Astrocyte (in vitro differentiated cells and primary cell): Measurements from ENCODE around the gene PLA2G6. TPM values are rescaled to one million over a fixed set of nuclear protein-coding genes. Genes with fewer than 3 reads are reported as not detected.

Experiments
- DNase-seq: peaks from one replicate; pipeline ENCODE4 v3.0.0-alpha.2; 2010; ENCODE audit warnings: low read depth
- FAIRE-seq: peaks from 2 replicates; lab custom pipeline; 2011; peaks lifted over from hg19 to GRCh38; lab: Jason Lieb, UNC
- H2AFZ ChIP-seq: 2 replicates; pipeline ENCODE4 v1.6.0; 2012; ENCODE audit warnings: low read depth, low read length, inconsistent platforms
- H3K27ac ChIP-seq: 2 replicates; pipeline ENCODE4 v1.5.1; 2011; ENCODE audit warnings: low read depth, low read length, inconsistent platforms
- H3K27me3 ChIP-seq: 2 replicates; pipeline ENCODE4 v1.6.0; 2011; ENCODE audit warnings: low read length, inconsistent platforms; ENCODE audit not compliant: insufficient read depth
- H3K36me3 ChIP-seq: 2 replicates; pipeline ENCODE4 v1.5.1; 2011; ENCODE audit warnings: low read length, inconsistent platforms; ENCODE audit not compliant: insufficient read depth
- H3K4me1 ChIP-seq: 2 replicates; pipeline ENCODE4 v1.5.1; 2011; ENCODE audit warnings: low read length, inconsistent platforms; ENCODE audit not compliant: insufficient read depth
- H3K4me2 ChIP-seq: 2 replicates; pipeline ENCODE4 v1.6.0; 2012; ENCODE audit warnings: low read length, inconsistent platforms
- H3K4me3 ChIP-seq: 2 replicates; pipeline ENCODE4 v1.5.1; 2011; ENCODE audit warnings: low read depth, mild to moderate bottlenecking, low read length, inconsistent platforms; ENCODE audit not compliant: insufficient read depth
- H3K79me2 ChIP-seq: 2 replicates; pipeline ENCODE4 v1.6.0; 2012; ENCODE audit warnings: mild to moderate bottlenecking, low read length, inconsistent platforms; ENCODE audit not compliant: insufficient read depth
- H3K9ac ChIP-seq: 2 replicates; pipeline ENCODE4 v1.6.0; 2012; ENCODE audit warnings: mild to moderate bottlenecking, low read length, inconsistent platforms
- H3K9me3 ChIP-seq: 2 replicates; pipeline ENCODE4 v1.5.1; 2012; ENCODE audit warnings: low read depth, mild to moderate bottlenecking, low read length, inconsistent platforms; ENCODE audit not compliant: insufficient read depth
- H4K20me1 ChIP-seq: 2 replicates; pipeline ENCODE4 v1.6.0; 2012; ENCODE audit warnings: low read length, inconsistent platforms; ENCODE audit not compliant: insufficient read depth
- H3K27ac Mint-ChIP-seq: one replicate; pipeline ENCODE4 v1.8.0; 2021; ENCODE audit warnings: mild to moderate bottlenecking, mixed read lengths; ENCODE audit not compliant: unreplicated experiment
- H3K27me3 Mint-ChIP-seq: one replicate; pipeline ENCODE4 v1.8.0; 2021; ENCODE audit warnings: low read depth, mixed read lengths; ENCODE audit not compliant: unreplicated experiment
- H3K36me3 Mint-ChIP-seq: one replicate; pipeline ENCODE4 v1.8.0; 2021; ENCODE audit warnings: low read depth, mixed read lengths; ENCODE audit not compliant: unreplicated experiment
- H3K4me1 Mint-ChIP-seq: one replicate; pipeline ENCODE4 v1.8.0; 2021; ENCODE audit warnings: low read depth, mixed read lengths; ENCODE audit not compliant: unreplicated experiment
- H3K4me3 Mint-ChIP-seq: one replicate; pipeline ENCODE4 v1.8.0; 2021; ENCODE audit warnings: mild to moderate bottlenecking, moderate library complexity, mixed read lengths; ENCODE audit not compliant: unreplicated experiment
- H3K9me3 Mint-ChIP-seq: one replicate; pipeline ENCODE4 v1.8.0; 2021; ENCODE audit warnings: mild to moderate bottlenecking, mixed read lengths; ENCODE audit not compliant: unreplicated experiment
- EZH2 ChIP-seq: IDR thresholded peaks from 2 replicates; pipeline ENCODE4 v1.6.1; 2012; ENCODE audit warnings: mild to moderate bottlenecking, low read length, inconsistent platforms; ENCODE audit not compliant: insufficient read depth
- total RNA-seq: library from RNA; stranded (reverse); gene quantifications from 2 replicates; pipeline ENCODE4 v1.2.1, GENCODE V29; 2021
- TF ChIP-seq, protein P1 (sequence below): IDR thresholded peaks from 2 replicates; pipeline ENCODE4 v1.5.1; 2011; ENCODE audit warnings: low read depth, mild to moderate bottlenecking, inconsistent platforms, low read length, moderate library complexity; ENCODE audit not compliant: insufficient read depth

The PLA2G6 gene
- total RNA-seq, 1 donor from 2014 or later = 10.0 TPM

DNA sequence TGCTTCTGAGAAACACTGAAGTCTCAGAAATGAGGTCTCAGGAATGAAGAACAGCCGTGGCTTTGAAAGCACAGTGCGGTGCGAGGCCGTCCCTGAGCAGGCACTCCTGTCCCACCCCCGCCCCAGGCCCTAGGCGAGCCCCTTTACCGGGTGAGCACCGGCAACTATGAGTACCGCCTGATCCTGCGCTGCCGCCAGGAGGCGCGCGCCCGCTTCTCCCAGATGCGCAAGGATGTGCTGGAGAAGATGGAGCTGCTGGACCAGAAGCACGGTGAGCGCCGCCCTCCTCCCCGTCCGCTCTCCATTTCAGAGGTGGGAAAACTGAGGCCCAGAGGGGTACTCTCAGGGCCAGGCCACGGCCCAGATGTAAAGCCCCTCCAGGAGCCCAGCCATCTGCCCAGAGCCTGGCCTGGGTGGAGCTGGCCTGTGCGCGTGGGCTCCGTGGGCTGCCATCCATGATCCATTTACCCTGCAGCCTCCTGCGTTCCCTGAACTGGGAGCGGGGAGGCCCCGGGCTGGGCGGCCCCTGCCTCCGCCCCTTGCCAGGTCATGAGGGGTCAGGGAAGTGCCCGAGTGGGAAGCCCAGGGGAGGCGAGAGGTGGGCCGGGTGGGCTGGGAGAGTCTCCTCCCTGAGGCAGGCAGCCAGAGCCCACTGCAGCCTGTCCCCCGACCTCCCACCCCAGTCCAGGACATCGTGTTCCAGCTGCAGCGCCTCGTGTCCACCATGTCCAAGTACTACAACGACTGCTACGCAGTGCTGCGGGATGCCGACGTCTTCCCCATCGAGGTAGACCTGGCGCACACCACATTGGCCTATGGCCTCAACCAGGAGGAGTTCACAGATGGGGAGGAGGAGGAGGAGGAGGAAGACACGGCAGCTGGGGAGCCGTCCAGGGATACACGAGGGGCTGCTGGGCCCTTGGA lies 107.2 kb downstream of the PLA2G6 start:
- H4K20me1 ChIP-seq = no peaks in the 10 kb centered on the region
- no peaks in the 10 kb centered on the region for H3K27me3 ChIP-seq
- no peaks in the 10 kb centered on the region for H3K36me3 ChIP-seq
- H3K4me2 ChIP-seq = no peak overlapping the region
- no peak overlapping the region for H3K9ac ChIP-seq
- no peak overlapping the region for H3K4me3 ChIP-seq
- H3K9me3 ChIP-seq = no peaks in the 10 kb centered on the region
- no peak overlapping the region for H3K27ac ChIP-seq
- H3K4me1 Mint-ChIP-seq = no peaks in the 10 kb centered on the region
- no peak overlapping the region for H3K27ac Mint-ChIP-seq
- H3K27me3 Mint-ChIP-seq = peaks cover 7% of the 10 kb centered on the region
- H2AFZ ChIP-seq = no peak overlapping the region
- no peaks in the 10 kb centered on the region for H3K79me2 ChIP-seq
- FAIRE-seq (no peak), DNase-seq (no peak)
- H3K36me3 Mint-ChIP-seq = peaks cover 7% of the 10 kb centered on the region
- H3K9me3 Mint-ChIP-seq = no peaks in the 10 kb centered on the region
- H3K4me1 ChIP-seq = no peaks in the 10 kb centered on the region
- TF ChIP-seq EZH2 = no peak
- TF ChIP-seq, protein P1, sequence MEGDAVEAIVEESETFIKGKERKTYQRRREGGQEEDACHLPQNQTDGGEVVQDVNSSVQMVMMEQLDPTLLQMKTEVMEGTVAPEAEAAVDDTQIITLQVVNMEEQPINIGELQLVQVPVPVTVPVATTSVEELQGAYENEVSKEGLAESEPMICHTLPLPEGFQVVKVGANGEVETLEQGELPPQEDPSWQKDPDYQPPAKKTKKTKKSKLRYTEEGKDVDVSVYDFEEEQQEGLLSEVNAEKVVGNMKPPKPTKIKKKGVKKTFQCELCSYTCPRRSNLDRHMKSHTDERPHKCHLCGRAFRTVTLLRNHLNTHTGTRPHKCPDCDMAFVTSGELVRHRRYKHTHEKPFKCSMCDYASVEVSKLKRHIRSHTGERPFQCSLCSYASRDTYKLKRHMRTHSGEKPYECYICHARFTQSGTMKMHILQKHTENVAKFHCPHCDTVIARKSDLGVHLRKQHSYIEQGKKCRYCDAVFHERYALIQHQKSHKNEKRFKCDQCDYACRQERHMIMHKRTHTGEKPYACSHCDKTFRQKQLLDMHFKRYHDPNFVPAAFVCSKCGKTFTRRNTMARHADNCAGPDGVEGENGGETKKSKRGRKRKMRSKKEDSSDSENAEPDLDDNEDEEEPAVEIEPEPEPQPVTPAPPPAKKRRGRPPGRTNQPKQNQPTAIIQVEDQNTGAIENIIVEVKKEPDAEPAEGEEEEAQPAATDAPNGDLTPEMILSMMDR = peak; percentile 29
- no peak overlapping the region for H3K4me3 Mint-ChIP-seq

DNA sequence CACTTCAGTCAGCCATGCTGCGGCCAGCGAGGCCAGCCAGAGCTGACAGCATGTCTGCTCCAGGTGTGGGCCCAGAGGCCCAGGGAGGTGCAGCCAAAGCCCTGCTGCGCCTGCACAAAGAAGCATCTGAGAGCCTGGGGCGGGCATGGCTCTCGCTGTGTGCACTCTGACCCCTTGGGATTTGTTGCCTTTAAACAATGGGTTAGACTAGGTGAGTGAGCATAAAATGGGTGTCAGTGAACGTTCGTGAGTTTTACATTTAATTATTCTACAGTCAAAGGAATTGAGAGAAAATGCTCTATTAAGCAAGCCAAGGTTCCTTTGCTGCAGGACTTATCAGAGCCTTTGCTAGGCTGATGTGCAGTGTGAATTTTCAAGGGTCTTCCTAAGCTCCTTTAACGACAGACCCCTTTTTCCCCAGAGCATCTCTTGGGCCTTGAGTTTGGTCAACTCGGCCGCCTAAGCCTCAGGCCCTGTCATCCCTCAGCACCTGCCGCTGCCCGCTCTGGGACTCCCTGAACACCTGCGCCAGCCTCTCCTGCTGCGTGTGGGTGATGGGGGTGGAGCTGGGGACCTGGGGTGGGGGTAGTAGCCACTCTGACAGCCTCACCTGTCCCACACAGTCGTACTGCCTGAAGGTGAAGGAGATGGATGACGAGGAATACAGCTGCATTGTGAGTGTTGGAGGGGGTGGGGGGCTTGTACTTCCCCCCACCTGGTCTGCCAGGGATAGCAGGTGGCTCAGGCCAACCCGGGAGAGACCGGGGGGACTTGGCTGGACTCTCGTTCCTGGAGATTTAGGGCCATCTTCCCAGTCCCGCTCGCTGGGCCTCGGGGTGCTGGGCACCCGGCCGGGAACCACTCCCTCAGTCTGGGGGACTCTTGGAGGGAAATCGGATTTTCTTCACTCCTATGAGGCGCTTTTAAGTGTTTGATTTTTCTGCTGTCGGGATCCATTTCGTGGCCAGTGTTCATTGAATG lies 108.2 kb downstream of the PLA2G6 start:
- Mint-ChIP-seq H3K36me3 (peaks cover 7% of the 10 kb centered on the region), H3K9me3 (no peaks in the 10 kb centered on the region), H3K4me1 (no peaks in the 10 kb centered on the region), H3K27ac (no peak overlapping the region), H3K4me3 (no peak overlapping the region), H3K27me3 (peaks cover 3% of the 10 kb centered on the region)
- Histone ChIP-seq H3K36me3 (no peaks in the 10 kb centered on the region), H3K27ac (no peak overlapping the region), H2AFZ (no peak overlapping the region), H3K4me3 (no peak overlapping the region), H3K4me1 (no peaks in the 10 kb centered on the region), H3K9ac (no peak overlapping the region), H3K79me2 (no peaks in the 10 kb centered on the region), H4K20me1 (no peaks in the 10 kb centered on the region), H3K27me3 (no peaks in the 10 kb centered on the region), H3K4me2 (no peak overlapping the region), H3K9me3 (no peaks in the 10 kb centered on the region)
- TF ChIP-seq, protein P1 = no peak
- TF ChIP-seq EZH2 = no peak
- FAIRE-seq = no peak
- DNase-seq = no peak
